Uterus (tissue), 4 donors: ENCODE measurements around the gene KIRREL3. TPM values are rescaled to one million over a fixed set of nuclear protein-coding genes. Genes with fewer than 3 reads are reported as not detected.

ENCODE experiments used
- DNase-seq, 2 donors: peaks; one replicate each; pipeline ENCODE4 v3.0.0-alpha.2; 2019 to 2020
- H3K27ac ChIP-seq, 2 donors: fragments of 200-600 bp; sonication (generic); 1 replicate in 1 of 2; 2 replicates in 1 of 2; pipeline ENCODE4 v1.5.1; 2016 to 2018
- H3K27me3 ChIP-seq, 2 donors: fragments of 200-600 bp; sonication (generic); one replicate each; pipeline ENCODE4 v1.5.1; 2018 to 2019; ENCODE audit warnings: control low read depth in 1 of 2
- H3K36me3 ChIP-seq, 2 donors: fragments of 200-600 bp; sonication (generic); one replicate each; pipeline ENCODE4 v1.5.1; 2019; ENCODE audit warnings: control low read depth in 1 of 2
- H3K4me1 ChIP-seq, 2 donors: fragments of 200-600 bp; sonication (generic); one replicate each; pipeline ENCODE4 v1.5.1; 2018 to 2019; ENCODE audit warnings: control low read depth in 1 of 2
- H3K4me3 ChIP-seq, 2 donors: fragments of 200-600 bp; sonication (generic); 1 replicate in 1 of 2; 2 replicates in 1 of 2; pipeline ENCODE4 v1.5.1; 2018 to 2019; ENCODE audit warnings: mild to moderate bottlenecking in 1 of 2
- H3K9me3 ChIP-seq, 2 donors: fragments of 200-600 bp; sonication (generic); one replicate each; pipeline ENCODE4 v1.5.1; 2019; ENCODE audit warnings: control low read depth in 1 of 2
- CTCF ChIP-seq, 4 experiments: fragments of 200-600 bp in 2 of 4; fragments of 450-650 bp in 2 of 4; sonication (generic) in 2 of 4; IDR thresholded peaks; one replicate each; pipeline ENCODE4 v1.5.1; 2016 to 2019; ENCODE audit warnings: antibody characterized with exemption in 4 of 4, mild to moderate bottlenecking in 2 of 4, moderate library complexity in 1 of 4
- POLR2A ChIP-seq, 2 donors: fragments of 450-650 bp; IDR thresholded peaks; one replicate each; pipeline ENCODE4 v1.6.1; 2016; ENCODE audit warnings: antibody characterized with exemption in 2 of 2, mild to moderate bottlenecking in 1 of 2, moderate library complexity in 1 of 2
- intact Hi-C: fragments of 100-400 bp; cut with DNase I; formaldehyde crosslinking; loops from one replicate; pipeline ENCODE4 v1.15.1; 2023; ENCODE audit warnings: low total_unique reads
- total RNA-seq, 4 donors: library from RNA; depleted of rRNA in 3 of 4; stranded (reverse); fragments of >200 nt in 3 of 4; gene quantifications; one replicate each; pipeline versions ENCODE4 v1.1.0 to v1.2.4, GENCODE V29; 2014 to 2023
- donor health status: DM: yes; HTN: yes; CAD: no.

The KIRREL3 gene
- total RNA-seq, 4 donors from 2014 or later: 10.0 TPM; not detected in 3

DNA sequence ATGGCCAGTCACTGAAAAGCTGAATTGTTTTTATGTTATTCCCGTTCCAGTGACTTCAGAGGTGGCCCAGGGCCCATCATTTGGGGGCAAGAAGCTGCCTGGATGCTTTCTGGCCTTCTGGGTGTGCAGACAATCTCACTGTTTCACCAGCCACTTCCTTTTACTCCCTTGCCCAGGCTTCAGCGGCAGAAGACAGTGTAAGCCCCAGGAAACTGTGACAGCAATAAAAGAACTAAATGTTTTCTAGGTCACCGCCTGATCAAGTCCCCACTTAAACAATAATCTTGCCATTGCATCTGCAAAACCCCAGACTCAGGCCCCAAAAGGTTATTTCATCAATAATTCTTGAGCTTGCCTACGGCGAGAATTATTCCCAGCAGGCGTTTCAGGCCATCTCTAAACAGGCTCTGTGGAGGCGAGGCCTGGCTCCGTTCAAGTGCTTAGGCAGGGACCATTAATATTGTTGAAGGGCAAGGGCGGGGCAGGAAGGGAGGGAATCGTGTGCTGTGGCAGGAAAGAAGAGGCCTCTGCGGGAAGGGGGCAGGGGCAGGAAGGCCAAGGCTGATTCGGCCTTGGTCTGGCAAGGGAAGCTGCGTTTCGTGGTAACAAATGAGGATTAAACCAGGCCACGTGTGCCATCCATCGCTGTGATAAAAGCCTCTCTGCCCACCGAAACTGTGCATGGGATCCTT is 252.3 kb downstream of the KIRREL3 start:
- Histone ChIP-seq H3K4me3 (no peak overlapping the region), H3K4me1 (no peaks in the 10 kb centered on the region), H3K9me3 (no peaks in the 10 kb centered on the region), H3K27ac (no peak overlapping the region), H3K36me3 (no peaks in the 10 kb centered on the region), H3K27me3 (no peaks in the 10 kb centered on the region)
- intact Hi-C loops: no loop called here
- DNase-seq: no peak
- no peak for TF ChIP-seq POLR2A (IDR thresholded peaks at IDR 0.05)
- no peak for TF ChIP-seq CTCF (IDR thresholded peaks at IDR 0.05)

- no peak overlapping the region for H3K4me3 ChIP-seq
- DNase-seq: no peak
- H3K4me1 ChIP-seq: no peaks in the 10 kb centered on the region
- no peak for TF ChIP-seq POLR2A (IDR thresholded peaks at IDR 0.05)
- no peak for TF ChIP-seq CTCF (IDR thresholded peaks at IDR 0.05)
- H3K27ac ChIP-seq: no peak overlapping the region
- no peaks in the 10 kb centered on the region for H3K27me3 ChIP-seq
- intact Hi-C loops: no loop called here
- H3K9me3 ChIP-seq: no peaks in the 10 kb centered on the region
- H3K36me3 ChIP-seq: no peaks in the 10 kb centered on the region
Measured at GRCh38 chr11:126747315-126747714, 253.3 kb downstream of the KIRREL3 start.

GRCh38 chr11:126746443-126746842 is 254.1 kb downstream of the KIRREL3 start:
- DNase-seq: no peak
- Histone ChIP-seq H3K4me1 (no peaks in the 10 kb centered on the region), H3K4me3 (no peak overlapping the region), H3K27ac (no peak overlapping the region), H3K9me3 (no peaks in the 10 kb centered on the region), H3K27me3 (no peaks in the 10 kb centered on the region), H3K36me3 (no peaks in the 10 kb centered on the region)
- intact Hi-C loops: no loop called here
- no peak for TF ChIP-seq CTCF (IDR thresholded peaks at IDR 0.05)

DNA sequence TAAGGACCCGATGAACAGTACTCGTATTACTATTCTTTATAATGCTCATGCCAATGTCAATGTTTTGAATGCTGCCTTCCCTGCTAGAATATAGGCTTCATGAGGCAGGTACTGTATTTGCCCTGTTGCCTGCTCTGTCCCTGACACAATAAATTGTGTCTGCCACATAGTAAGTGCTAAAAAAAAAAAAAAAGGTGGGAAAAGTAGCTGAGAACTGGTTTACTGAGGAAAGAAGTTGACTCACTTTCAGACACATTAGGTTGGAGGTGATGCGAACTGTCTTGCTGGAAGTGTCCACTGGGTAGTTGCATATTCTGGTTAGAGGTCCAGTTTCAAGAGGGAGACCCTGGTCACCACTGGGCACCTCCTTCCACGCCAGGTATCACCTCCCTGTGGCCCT is 255.9 kb downstream of the KIRREL3 start:
- Histone ChIP-seq H3K27me3 (no peaks in the 10 kb centered on the region), H3K4me3 (no peak overlapping the region), H3K36me3 (no peaks in the 10 kb centered on the region), H3K27ac (no peak overlapping the region), H3K9me3 (no peaks in the 10 kb centered on the region), H3K4me1 (no peaks in the 10 kb centered on the region)
- DNase-seq: no peak
- intact Hi-C loops: no loop called here
- TF ChIP-seq POLR2A (IDR thresholded peaks at IDR 0.05): no peak
- no peak for TF ChIP-seq CTCF (IDR thresholded peaks at IDR 0.05)

DNA sequence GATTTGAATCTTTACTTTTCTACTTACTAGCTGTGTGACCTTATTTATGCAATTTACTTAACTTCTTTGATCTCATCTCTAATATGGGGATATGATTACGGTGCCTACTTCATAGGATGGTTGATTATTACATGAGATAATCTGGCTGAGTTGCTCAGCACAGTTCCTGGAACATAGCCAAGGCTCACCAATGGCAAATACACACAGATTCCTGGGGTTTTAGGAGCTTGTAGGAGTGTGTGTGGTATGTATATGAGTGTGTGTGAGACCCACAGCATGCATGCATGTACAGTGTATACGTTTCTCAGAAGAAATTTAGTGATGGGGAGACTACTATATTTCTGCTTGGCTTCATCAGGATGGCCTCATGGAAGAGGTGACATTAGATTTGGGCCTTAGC is 256.9 kb downstream of the KIRREL3 start:
- H3K27ac ChIP-seq: no peak overlapping the region
- H3K27me3 ChIP-seq: no peaks in the 10 kb centered on the region
- intact Hi-C loops: no loop called here
- no peaks in the 10 kb centered on the region for H3K9me3 ChIP-seq
- H3K4me3 ChIP-seq: no peak overlapping the region
- no peaks in the 10 kb centered on the region for H3K36me3 ChIP-seq
- no peak for DNase-seq
- TF ChIP-seq CTCF (IDR thresholded peaks at IDR 0.05) (no peak), POLR2A (IDR thresholded peaks at IDR 0.05) (no peak)
- H3K4me1 ChIP-seq: no peaks in the 10 kb centered on the region
